Activated B cell treated with CpG ODN at 0.5 μM for 24 hours (primary cell): ENCODE measurements around the gene NCAPD3. TPM values are rescaled to one million over a fixed set of nuclear protein-coding genes. Genes with fewer than 3 reads are reported as not detected.

Source experiments
- ATAC-seq: fragments of 200-7000 bp; cut with Tn5 transposase; one replicate; pipeline ENCODE4 v1.10.0; 2021; ENCODE audit warnings: low read depth, mild to moderate bottlenecking, moderate library complexity
- CTCF ChIA-PET: fragments of 350-600 bp; sonication (Branson Sonifier 250); formaldehyde crosslinking; loops from one replicate; lab custom pipeline; 2021; ENCODE audit warnings: antibody characterized with exemption; lab: Charles Lee
- POLR2A ChIA-PET: fragments of 350-600 bp; sonication (Branson Sonifier 250); formaldehyde crosslinking; loops from one replicate; lab custom pipeline; 2021; ENCODE audit warnings: antibody characterized with exemption; lab: Charles Lee
- DNase-seq: peaks from one replicate; pipeline ENCODE4 v3.0.0; 2022
- H3K27ac Mint-ChIP-seq: one replicate; pipeline ENCODE4 v1.8.0; 2020; ENCODE audit warnings: mixed read lengths
- H3K27me3 Mint-ChIP-seq: one replicate; pipeline ENCODE4 v1.8.0; 2021; ENCODE audit warnings: mixed read lengths
- H3K36me3 Mint-ChIP-seq: one replicate; pipeline ENCODE4 v1.8.0; 2021; ENCODE audit warnings: low read depth, mixed read lengths
- H3K4me1 Mint-ChIP-seq: one replicate; pipeline ENCODE4 v1.8.0; 2021; ENCODE audit warnings: mixed read lengths
- H3K4me3 Mint-ChIP-seq: one replicate; pipeline ENCODE4 v1.8.0; 2020; ENCODE audit warnings: mild to moderate bottlenecking, mixed read lengths
- H3K9me3 Mint-ChIP-seq: one replicate; pipeline ENCODE4 v1.8.0; 2020; ENCODE audit warnings: mixed read lengths
- CTCF ChIP-seq: fragments of 200-600 bp; IDR thresholded peaks from one replicate; pipeline ENCODE4 v1.8.0; 2022; ENCODE audit warnings: antibody characterized with exemption, mild to moderate bottlenecking
- intact Hi-C: fragments of 100-400 bp; cut with micrococcal nuclease; formaldehyde crosslinking; loops from one replicate; pipeline ENCODE4 v1.15.1; 2024
- total RNA-seq: library from RNA; stranded (reverse); gene quantifications from 2 replicates; pipeline ENCODE4 v1.2.3, GENCODE V29; 2022

Gene NCAPD3
- total RNA-seq, 1 donor from 2014 or later: 22.2 TPM

GRCh38 chr11:134151083-134151747 is 72.6 kb downstream of the NCAPD3 start:
- DNase-seq (no peak), ATAC-seq (no peak)
- POLR2A ChIA-PET: no interaction called here
- H3K27me3 Mint-ChIP-seq: no peaks in the 10 kb centered on the region
- peaks cover 7% of the 10 kb centered on the region for H3K4me1 Mint-ChIP-seq
- intact Hi-C loops: no loop called here
- H3K36me3 Mint-ChIP-seq: peaks cover 75% of the 10 kb centered on the region
- CTCF ChIA-PET: interaction anchor here (1.0 kb wide), 1 partner anchor 9 kb away, joined by 3 read pairs; no protein-coding TSS in a partner anchor
- H3K27ac Mint-ChIP-seq: no peak overlapping the region
- TF ChIP-seq CTCF: no peak
- no peak overlapping the region for H3K4me3 Mint-ChIP-seq
- no peaks in the 10 kb centered on the region for H3K9me3 Mint-ChIP-seq

GRCh38 chr11:134150195-134150903 is 73.4 kb downstream of the NCAPD3 start:
- intact Hi-C loops: no loop called here
- Mint-ChIP-seq H3K27me3 (no peaks in the 10 kb centered on the region), H3K4me3 (no peak overlapping the region), H3K36me3 (peaks cover 74% of the 10 kb centered on the region), H3K27ac (no peak overlapping the region), H3K4me1 (peaks cover 7% of the 10 kb centered on the region), H3K9me3 (no peaks in the 10 kb centered on the region)
- ChIA-PET POLR2A (no interaction called here), CTCF (no interaction called here)
- no peak for ATAC-seq
- no peak for TF ChIP-seq CTCF
- no peak for DNase-seq

GRCh38 chr11:134149371-134149770 is 74.4 kb downstream of the NCAPD3 start:
- no peak for TF ChIP-seq CTCF
- H3K4me3 Mint-ChIP-seq: no peak overlapping the region
- no peak for DNase-seq
- H3K4me1 Mint-ChIP-seq: peaks cover 7% of the 10 kb centered on the region
- ChIA-PET CTCF (no interaction called here), POLR2A (no interaction called here)
- no peaks in the 10 kb centered on the region for H3K9me3 Mint-ChIP-seq
- no peaks in the 10 kb centered on the region for H3K27me3 Mint-ChIP-seq
- intact Hi-C loops: no loop called here
- no peak for ATAC-seq
- no peak overlapping the region for H3K27ac Mint-ChIP-seq
- H3K36me3 Mint-ChIP-seq: peaks cover 76% of the 10 kb centered on the region

GRCh38 chr11:134146598-134146997 is 77.2 kb downstream of the NCAPD3 start:
- no peak for ATAC-seq
- peaks cover 76% of the 10 kb centered on the region for H3K36me3 Mint-ChIP-seq
- POLR2A ChIA-PET: no interaction called here
- no peaks in the 10 kb centered on the region for H3K9me3 Mint-ChIP-seq
- CTCF ChIA-PET: no interaction called here
- no peaks in the 10 kb centered on the region for H3K27me3 Mint-ChIP-seq
- no peak overlapping the region for H3K27ac Mint-ChIP-seq
- H3K4me3 Mint-ChIP-seq: no peak overlapping the region
- no peak for TF ChIP-seq CTCF
- DNase-seq: no peak
- peaks cover 3% of the 10 kb centered on the region for H3K4me1 Mint-ChIP-seq
- intact Hi-C loops: no loop called here

GRCh38 chr11:134145715-134146114 is 78.1 kb downstream of the NCAPD3 start:
- H3K36me3 Mint-ChIP-seq: peaks cover 75% of the 10 kb centered on the region
- POLR2A ChIA-PET: no interaction called here

More at GRCh38 chr11:134145715-134146114, 78.1 kb downstream of the NCAPD3 start:
- no peaks in the 10 kb centered on the region for H3K27me3 Mint-ChIP-seq
- intact Hi-C loops: no loop called here
- TF ChIP-seq CTCF: no peak
- no peak overlapping the region for H3K27ac Mint-ChIP-seq
- H3K9me3 Mint-ChIP-seq: no peaks in the 10 kb centered on the region
- CTCF ChIA-PET: no interaction called here
- no peak overlapping the region for H3K4me3 Mint-ChIP-seq
- DNase-seq (no peak), ATAC-seq (no peak)
- H3K4me1 Mint-ChIP-seq: no peaks in the 10 kb centered on the region
